Adipose tissue (tissue), 3 donors: ENCODE results near the gene TSPAN14. TPM values are rescaled to one million over a fixed set of nuclear protein-coding genes. Genes with fewer than 3 reads are reported as not detected.
A peak's percentile ranks its signal among the peaks of the same experiment; 100 is the strongest.

Experiments
- H3K27ac ChIP-seq: one replicate; pipeline ENCODE4 v1.5.1; 2013; ENCODE audit warnings: low read depth, low read length
- WGBS, 3 donors: extraction: QIAGEN DNeasy Blood & Tissue Kit; methylation state at CpG; one replicate each; pipeline ENCODE4 v1.1.7; 2013; 5-methylcytosine and 5-hydroxymethylcytosine counted together
- polyA plus RNA-seq, 3 donors: library from polyadenylated mRNA; stranded (reverse); fragments of 200-250 nt; gene quantifications; one replicate each; pipeline ENCODE4 v1.2.3, GENCODE V29; 2013
- donor health status: healthy with polysubstance abuse.
- donor health status: Bipolar disorder and iron deficiency.
- donor health status: healthy.

The TSPAN14 gene, protein sequence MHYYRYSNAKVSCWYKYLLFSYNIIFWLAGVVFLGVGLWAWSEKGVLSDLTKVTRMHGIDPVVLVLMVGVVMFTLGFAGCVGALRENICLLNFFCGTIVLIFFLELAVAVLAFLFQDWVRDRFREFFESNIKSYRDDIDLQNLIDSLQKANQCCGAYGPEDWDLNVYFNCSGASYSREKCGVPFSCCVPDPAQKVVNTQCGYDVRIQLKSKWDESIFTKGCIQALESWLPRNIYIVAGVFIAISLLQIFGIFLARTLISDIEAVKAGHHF
- 10 to 100 TPM; 29.5 to 82.7 (median 36.2) TPM for polyA plus RNA-seq

DNA sequence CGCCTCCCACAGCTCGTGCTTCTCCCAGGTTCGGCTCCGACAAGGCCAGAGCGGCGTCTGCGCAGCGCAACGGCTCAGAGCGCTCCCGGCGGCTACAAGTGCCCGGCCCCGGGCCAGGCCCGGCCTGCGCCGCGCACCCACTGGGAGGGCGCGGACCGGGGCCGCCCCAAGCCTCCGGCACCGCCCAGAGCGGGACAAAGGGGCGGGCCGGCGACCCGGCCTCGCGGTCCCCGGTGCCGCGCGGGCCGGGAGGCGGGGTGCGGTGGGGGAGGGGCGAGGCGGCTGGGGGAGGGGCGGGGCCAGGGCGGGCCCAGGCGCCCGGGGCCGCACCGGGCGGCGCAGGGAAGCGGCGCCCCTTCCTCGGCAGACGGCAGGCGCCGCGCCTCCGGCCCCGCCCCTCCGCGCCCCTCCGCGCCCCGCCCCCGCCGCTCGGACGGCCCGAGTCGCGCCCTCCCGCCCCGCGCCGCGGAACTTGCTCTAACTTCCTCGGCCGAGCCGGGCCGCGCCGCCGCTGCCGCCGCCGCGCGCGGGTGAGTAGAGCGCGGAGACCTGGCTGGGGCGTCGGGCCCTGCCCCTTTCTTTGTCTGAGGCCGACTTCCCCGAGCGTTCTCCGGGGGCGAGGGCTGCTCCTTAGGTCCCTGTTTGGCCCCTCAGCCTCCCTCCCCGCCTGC lies at the start of gene TSPAN14:
TSPAN14 (plus strand) TSS at position 469 of the 671 bp plus-strand sequence. CDS start 34,924 bp downstream, outside the sequence.
- WGBS, 3 donors: 0 to 1% (median 1%) methylated on average over 42 to 85 of the region's 97 CpGs
- peak within 1 kb of the TSS; percentile 73 for H3K27ac ChIP-seq

DNA sequence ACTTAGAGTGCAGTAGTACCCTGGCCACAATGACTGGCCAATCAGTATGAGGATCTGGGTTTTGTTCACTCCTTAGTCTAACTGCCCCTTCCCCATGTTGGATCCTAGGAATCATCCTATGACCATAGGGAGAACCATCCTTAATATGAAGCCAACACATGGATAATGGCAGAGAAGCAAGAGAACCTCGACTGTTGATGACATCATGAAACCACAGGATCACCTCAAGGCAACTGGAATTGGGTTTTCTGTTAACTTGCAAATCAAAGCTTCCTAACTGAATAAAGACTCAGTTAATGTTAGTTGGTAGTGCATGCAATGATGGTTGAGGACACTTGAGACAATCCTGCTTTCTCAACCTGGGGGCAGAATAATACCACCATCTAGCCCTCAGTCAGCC lies 49.1 kb upstream of the TSPAN14 start:
- no peak overlapping the region for H3K27ac ChIP-seq

DNA sequence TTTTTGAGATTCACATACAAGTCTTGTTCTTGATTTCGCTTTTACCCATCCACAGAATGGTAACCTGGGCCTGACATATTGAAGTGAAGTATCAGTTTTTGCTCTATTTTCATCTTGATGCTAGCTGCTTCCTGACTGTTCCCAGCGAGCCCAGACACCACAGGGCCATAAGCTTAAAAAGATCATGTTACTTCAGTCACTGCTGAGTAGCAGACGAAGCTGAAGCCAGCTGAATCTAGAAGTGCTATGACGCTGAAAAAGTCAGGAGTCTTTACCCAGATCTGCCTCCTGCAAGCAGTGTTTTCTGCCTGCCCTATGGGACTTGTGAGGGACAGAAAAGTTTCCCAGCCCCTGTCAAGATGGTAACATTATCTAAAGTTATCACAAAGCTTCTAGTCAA lies 48.5 kb upstream of the TSPAN14 start:
- WGBS, 3 donors: 69 to 78% (median 75%) methylated on average over 4 of the region's 4 CpGs
- no peak overlapping the region for H3K27ac ChIP-seq

More for the DNA sequence above, 49.1 kb upstream of the TSPAN14 start:
- WGBS, 3 donors: 81 to 89% (median 88%) methylated on average over 1 of the region's 1 CpG

DNA sequence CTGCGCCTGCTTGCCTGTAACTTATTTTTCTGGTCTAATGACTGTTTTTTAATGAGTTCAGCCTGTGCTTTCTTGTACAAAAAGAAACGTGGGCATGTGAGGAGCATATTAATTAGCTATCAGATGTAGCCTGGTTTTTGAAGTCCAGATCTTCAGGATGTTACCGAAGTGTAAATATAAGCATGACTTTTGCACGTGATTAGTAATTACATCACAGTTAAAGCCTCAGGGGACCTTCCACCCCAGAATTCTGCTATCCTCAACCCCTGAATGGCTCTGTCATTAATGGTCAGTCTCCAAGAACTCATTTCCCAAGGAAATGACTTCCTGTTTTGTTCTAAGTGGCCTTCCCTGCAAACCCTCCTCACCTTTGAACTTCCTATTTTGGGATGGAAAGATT lies 47.9 kb upstream of the TSPAN14 start:
- no peak overlapping the region for H3K27ac ChIP-seq
- 53 to 74% (median 63%) methylated on average over 4 of the region's 4 CpGs for WGBS, 3 donors

DNA sequence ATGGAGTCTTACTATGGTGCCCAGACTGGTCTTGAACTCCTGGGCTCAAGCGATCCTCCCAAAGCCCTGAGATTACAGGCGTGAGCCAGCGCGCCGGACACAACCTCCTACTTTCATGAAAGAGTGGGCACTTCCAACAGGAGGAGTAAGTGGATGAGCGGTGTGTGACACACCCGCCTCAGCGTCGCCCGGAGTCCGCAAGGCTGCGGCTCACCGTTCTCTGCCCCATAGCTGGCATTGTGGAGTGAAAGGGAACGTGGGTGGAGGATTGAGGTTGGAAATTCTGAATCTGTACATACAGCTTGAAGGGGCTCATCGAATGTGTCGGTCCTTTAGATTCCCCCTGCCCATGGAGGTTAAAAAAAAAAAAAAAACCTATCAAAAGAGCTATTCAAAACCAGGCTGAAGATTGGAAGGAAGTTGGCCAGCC lies 46.3 kb upstream of the TSPAN14 start:
- 6 to 18% (median 10%) methylated on average over 16 of the region's 16 CpGs for whole genome bisulfite sequencing, 3 donors

GRCh38 chr10:80408242-80409101 lies 45.6 kb upstream of the TSPAN14 start, which contains the start of gene PRXL2A:
Gene PRXL2A, plus strand, starts transcription at chr10:80408551. Its CDS starts 11,917 bp downstream, at chr10:80420468.
- H3K27ac ChIP-seq: no peak within 1 kb of the TSS
- 1% methylated on average over 86 to 96 of the region's 96 CpGs for WGBS, 3 donors

More for the DNA sequence above, 46.3 kb upstream of the TSPAN14 start:
- no peak overlapping the region for H3K27ac ChIP-seq

DNA sequence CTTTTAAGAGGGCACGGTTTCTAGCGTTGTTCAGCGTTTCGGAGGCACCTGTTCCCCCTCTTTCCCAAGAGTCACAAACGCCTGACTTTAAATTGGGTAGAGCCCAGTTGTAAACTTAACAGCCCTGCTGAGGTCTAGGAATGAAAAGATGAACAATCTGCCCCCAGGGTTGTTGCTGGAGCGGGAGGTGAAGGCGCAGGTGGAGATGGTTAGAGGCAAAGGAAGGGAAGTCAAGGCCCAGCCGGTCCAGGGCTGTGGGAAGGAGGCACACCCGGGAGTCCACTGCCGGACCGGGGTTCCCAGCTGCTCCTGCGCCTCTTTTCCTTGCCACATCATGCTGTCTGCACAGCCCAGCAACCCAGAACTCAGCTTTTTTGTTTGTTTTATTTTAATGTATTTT lies 45.0 kb upstream of the TSPAN14 start:
- WGBS, 3 donors: 30 to 37% (median 30%) methylated on average over 12 of the region's 12 CpGs
- H3K27ac ChIP-seq: no peak overlapping the region

- WGBS, 3 donors: 37 to 53% (median 53%) methylated on average over 2 of the region's 2 CpGs
- H3K27ac ChIP-seq: no peak overlapping the region
Observed at GRCh38 chr10:80410122-80410521, 44.0 kb upstream of the TSPAN14 start.

DNA sequence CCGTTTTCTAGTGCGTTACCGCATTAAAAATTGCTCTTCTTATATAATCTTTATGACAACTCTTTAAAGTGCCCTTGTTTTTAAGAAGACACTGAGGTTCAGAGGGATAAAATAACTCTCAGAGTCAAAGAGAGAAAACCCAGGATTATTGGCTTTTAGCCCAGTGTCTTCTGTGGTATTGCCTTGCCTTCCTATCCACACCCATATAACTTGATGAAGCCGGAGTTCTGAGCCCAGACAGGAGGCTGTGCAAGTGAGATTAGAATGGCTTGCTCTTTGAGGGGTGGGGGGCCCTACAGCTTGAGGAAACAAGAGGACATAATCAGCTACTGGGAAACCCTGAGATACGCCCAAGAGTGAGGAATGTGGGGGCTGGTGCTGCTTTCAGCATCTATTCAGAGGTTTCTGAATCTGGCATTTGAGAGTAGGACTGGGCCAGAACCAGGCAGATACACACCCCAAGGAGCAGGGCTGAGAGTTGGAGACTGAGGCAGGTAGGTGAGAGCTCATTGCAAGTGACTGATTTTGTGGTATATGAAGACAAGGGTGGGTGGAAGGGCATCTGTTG lies 43.4 kb upstream of the TSPAN14 start:
- 60 to 81% (median 64%) methylated on average over 5 of the region's 5 CpGs for WGBS, 3 donors
- no peak overlapping the region for H3K27ac ChIP-seq

- H3K27ac ChIP-seq: no peak overlapping the region
- 56 to 63% (median 59%) methylated on average over 2 of the region's 2 CpGs for WGBS, 3 donors
Observed at GRCh38 chr10:80411267-80411668, 42.8 kb upstream of the TSPAN14 start.

- WGBS, 3 donors: 86 to 91% (median 88%) methylated on average over 1 of the region's 1 CpG
- H3K27ac ChIP-seq: no peak overlapping the region
Observed at GRCh38 chr10:80411681-80412220, 42.4 kb upstream of the TSPAN14 start.

DNA sequence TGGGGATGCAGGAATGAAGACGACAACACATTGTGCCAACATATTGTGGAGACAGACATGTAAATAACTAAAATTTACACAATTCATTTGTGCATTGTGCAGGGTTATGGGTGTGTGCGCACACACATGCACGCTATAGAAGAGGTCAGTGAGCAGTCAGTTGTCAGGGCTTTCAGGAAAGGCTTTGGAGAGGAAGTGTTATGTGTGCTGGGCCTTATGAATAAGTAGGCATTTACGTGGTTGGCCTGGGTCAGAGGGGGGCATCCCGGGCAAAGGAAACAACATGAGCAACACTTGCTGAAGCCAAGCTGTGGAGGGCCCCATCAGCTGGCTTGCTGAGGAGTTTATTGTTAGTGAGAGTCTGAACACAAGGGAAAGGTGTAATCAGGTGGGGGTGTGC lies 41.6 kb upstream of the TSPAN14 start:
- WGBS, 3 donors: 67 to 83% (median 77%) methylated on average over 5 of the region's 5 CpGs
- peak overlapping the region; percentile 10 for H3K27ac ChIP-seq

DNA sequence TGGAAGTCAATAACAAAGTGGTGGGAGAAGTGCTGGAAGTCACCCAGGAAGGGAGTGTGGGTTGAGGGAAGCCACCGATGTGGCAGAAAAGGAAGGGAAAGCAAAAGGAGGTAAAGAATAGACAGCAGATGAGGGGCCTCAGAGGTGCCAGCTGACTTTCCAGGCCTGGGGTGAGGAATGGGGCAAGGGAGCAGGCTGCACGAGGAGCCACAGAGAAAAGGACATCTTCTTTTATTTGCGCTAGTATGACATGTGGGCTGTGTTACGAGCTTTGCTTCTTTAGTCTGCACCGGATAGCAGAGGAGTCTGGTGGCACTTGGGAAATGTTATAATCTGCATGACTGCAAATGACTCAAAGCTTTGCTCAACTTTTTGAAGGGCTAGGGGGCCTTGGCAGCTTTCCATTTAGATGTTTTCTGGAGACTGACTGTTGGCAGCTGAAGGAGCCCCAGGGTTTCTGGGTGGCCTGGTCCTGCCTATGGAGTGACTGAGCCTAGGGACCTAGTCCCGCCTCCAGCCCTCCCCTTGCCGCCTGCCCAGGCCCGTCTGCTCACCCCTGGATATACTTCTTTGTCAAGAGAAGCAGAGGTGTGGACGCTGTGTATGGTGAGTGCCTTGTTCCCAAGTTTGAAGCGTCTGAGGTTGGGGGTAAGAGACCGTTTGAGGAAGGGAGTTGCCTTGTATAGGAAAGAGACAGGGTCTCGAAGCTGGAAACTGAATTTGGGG lies 40.7 kb upstream of the TSPAN14 start:
- H3K27ac ChIP-seq: no peak overlapping the region
- 54 to 82% (median 67%) methylated on average over 12 of the region's 12 CpGs for WGBS, 3 donors

- WGBS, 3 donors: 40 to 65% (median 62%) methylated on average over 7 of the region's 7 CpGs
- no peak overlapping the region for H3K27ac ChIP-seq
Observed at GRCh38 chr10:80414142-80414895, 39.8 kb upstream of the TSPAN14 start.

- 77 to 85% (median 83%) methylated on average over 3 of the region's 3 CpGs for WGBS, 3 donors
- H3K27ac ChIP-seq: no peak overlapping the region
Observed at GRCh38 chr10:80415734-80416478, 38.2 kb upstream of the TSPAN14 start.

- H3K27ac ChIP-seq: no peak overlapping the region
Observed at GRCh38 chr10:80416479-80417098, 37.5 kb upstream of the TSPAN14 start.

More at GRCh38 chr10:80416479-80417098, 37.5 kb upstream of the TSPAN14 start:
- 66 to 76% (median 66%) methylated on average over 15 of the region's 15 CpGs for whole genome bisulfite sequencing, 3 donors
